ENCODE results near the gene GPR161.

DNA sequence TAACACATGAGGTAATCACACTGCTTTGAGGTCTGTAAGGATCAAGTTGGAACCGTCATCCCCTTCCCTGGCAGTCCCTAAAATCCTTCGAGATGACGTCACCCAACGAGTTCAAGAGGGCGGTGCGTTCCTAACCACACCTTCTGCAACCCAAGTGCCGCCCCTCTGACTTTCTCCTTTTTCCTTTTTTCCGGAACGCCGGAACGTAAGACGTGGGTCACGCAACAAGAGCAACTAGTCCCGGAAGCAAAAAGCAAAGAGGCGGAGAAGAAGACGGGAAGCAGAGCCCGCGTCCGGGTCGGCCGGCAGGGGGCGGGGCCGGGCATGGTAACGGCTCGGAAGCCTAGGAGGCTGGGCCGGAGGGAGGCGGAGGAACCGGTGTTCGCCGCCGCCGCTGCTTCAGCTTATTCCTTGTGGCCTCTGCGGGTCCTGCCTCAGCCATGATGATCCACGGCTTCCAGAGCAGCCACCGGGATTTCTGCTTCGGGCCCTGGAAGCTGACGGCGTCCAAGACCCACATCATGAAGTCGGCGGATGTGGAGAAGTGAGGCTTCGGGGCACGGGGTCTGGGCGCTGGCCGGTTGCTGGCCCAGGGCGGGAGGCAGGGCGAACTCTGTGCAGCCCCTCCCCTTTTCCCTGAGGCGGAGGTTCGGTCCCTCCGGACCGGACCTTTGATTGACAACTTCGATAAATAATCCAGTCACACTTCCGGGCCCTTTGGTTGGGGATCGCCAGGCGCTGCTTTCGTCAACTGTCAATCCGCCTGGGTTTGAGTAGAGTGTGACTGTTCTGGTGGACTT lies 42.1 kb upstream of the GPR161 start, which contains the start of gene TIPRL:
- TF ChIP-seq, protein P1, sequence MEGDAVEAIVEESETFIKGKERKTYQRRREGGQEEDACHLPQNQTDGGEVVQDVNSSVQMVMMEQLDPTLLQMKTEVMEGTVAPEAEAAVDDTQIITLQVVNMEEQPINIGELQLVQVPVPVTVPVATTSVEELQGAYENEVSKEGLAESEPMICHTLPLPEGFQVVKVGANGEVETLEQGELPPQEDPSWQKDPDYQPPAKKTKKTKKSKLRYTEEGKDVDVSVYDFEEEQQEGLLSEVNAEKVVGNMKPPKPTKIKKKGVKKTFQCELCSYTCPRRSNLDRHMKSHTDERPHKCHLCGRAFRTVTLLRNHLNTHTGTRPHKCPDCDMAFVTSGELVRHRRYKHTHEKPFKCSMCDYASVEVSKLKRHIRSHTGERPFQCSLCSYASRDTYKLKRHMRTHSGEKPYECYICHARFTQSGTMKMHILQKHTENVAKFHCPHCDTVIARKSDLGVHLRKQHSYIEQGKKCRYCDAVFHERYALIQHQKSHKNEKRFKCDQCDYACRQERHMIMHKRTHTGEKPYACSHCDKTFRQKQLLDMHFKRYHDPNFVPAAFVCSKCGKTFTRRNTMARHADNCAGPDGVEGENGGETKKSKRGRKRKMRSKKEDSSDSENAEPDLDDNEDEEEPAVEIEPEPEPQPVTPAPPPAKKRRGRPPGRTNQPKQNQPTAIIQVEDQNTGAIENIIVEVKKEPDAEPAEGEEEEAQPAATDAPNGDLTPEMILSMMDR (IDR thresholded peaks at IDR 0.05), result peak; percentile 43 to 68 (median 54)
- peak; percentile 27 to 84 for TF ChIP-seq POLR2A (IDR thresholded peaks at IDR 0.05)
